ENCODE results near the gene TMEM138.

TMEM138 gene

GRCh38 chr11:61361741-61362541 lies at the start of gene TMEM138, which contains the start of gene CYB561A3:
Gene TMEM138, plus strand, starts transcription at chr11:61362374. Its CDS starts 2,017 bp downstream, at chr11:61364391.
Gene CYB561A3, minus strand, starts transcription at chr11:61361882. Its CDS starts 5,169 bp downstream, at chr11:61356713.
- DNase-seq: peak; percentile 69

DNA sequence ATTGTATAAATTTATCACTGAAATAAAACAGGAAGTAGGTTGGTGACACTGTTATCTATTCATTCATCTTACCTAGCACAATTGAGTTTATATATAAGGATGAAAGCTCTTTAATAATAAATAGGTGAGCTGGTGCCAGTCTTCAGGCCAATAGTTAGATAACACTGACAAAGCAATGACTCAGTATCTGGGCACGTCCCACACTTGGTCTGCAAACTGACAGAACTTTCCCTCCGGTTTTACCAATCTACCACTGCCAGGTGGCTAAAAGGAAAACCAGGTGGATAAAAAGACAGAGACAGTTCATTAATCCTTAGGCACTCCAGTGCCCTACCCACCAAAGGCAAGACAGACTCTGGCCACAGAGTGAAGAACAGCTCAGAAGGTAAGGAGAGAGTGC lies 46.9 kb upstream of the TMEM138 start:
- no peak for DNase-seq

GRCh38 chr11:61325649-61326414 lies 36.3 kb upstream of the TMEM138 start:
- DNase-seq: no peak

DNA sequence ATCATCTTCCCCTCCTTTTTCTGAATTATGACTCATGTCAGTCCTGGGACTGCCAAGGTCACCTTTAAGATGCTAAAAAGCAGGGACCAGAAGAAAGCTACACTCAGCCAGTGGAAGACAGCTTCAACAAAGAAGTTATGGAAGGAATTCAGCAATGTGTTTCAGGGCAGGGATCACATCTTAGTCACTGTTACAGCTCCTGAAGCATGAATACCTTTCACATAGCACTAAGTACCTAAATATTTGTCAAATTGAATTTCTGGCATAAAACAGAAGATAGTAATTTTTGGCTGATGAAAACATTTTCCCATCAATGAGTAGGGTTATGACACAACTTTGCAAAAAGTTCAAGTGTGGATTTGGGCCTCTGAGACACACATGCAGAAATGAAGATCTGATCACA lies 34.5 kb upstream of the TMEM138 start:
- DNase-seq: no peak

DNA sequence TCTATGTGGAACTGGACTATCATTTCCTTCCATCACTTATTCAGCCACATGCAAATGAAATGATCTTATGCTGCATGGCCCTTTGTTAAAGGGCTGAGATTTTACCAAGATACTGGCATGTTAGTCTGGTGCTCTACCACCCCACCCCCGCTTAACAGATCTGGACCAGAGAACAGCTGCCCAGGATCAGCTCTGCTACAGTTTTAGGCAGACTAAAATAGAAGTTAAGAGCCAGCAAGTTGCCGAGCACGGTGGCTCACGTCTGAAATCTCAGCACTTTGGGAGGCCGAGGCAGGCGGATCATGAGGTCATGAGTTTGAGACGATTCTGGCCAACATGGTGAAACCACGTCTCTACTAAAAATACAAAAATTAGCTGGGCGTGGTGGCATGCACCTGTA lies 33.8 kb upstream of the TMEM138 start:
- DNase-seq: no peak

DNA sequence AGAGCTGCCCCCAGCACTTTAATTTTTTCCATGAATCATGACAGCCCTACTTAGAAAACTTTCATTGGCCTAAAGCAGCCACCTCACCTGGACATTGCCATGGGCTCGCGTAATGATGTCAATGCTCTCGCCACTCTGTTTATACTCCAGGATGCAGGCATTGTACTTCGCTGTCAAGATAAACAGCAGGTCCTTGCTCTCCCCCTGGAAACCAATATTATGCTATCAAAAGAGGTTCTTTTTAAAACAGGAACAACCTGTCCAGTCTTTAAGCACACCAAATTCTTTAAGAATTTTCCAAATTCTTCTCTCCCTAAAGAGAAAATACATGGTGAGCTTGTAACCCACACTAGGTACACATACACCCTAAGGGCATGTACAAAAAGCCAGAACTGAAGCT lies 32.3 kb upstream of the TMEM138 start:
- DNase-seq: no peak

DNA sequence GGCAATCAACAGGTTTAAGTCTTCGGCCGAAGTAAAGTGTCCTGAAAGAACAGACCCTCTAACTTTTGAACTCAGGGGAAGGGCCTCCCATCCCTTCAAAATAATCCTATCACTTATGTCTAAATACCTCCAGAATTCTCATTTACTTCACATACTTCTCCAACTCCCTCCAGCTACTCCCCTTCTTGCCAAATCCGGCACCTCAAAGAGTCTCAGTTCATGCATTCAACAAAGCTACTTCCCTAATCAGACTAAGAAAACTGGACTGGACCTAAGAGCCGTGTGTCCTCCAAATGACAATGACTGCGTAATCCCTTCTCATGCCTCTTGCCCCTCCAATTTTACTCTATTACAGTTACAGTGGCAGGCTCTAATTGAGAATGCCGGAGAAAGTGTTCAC lies 30.5 kb upstream of the TMEM138 start:
- no peak for DNase-seq

DNA sequence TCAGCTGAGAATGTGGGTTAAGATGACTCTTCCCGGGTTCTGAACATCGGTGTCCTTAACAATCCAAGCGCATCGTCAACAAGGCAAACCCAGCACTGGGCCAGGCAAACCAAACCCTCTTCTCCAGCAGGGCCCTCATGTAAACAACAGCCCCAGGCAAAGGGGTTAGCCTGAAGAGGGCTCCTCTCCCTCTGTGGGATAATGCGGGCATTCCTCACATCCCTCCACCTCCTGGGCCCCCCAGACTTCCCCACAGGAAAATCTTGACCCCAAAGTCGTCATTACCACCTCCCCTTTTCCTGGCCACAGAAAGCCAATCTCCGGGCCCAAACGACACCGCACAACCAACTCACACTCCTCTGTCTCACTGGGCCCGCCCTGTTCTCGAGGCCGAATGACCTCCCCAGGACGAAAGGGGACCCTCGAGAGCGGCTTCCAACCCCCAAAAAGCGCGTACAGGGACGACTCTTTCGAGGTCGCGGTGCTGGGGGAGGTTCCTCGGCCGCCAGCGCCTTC lies 29.8 kb upstream of the TMEM138 start:
- DNase-seq: no peak

- peak; percentile 55 for DNase-seq
These were observed 29.2 kb upstream of the TMEM138 start, which contains the start of the genes DDB1 and TKFC for GRCh38 chr11:61332797-61333549. Gene DDB1, minus strand, starts transcription at chr11:61333105. Its CDS starts 137 bp downstream, at chr11:61332968. Gene TKFC, plus strand, starts transcription at chr11:61333228. Its CDS starts 1,501 bp downstream, at chr11:61334729.

GRCh38 chr11:61333550-61334433 lies 28.4 kb upstream of the TMEM138 start:
- DNase-seq: no peak

GRCh38 chr11:61334434-61335354 lies 27.5 kb upstream of the TMEM138 start:
- no peak for DNase-seq

DNA sequence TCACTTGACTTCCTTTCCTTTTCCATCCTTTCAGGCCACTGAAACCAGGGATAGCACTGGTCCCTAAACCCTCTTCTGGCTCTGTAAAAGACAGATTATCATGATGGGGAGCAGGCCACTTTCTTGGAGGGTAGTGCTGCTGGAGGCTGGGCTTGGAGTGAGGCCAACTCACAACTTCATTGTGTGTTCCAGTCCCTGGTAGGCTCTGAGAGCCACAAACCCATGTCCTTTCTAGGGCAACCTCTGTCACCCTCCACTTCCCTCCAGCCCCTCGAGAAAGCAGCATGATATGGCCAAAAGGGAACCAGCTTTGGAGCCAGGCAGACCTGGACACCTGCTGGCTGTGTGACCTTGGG lies 26.8 kb upstream of the TMEM138 start:
- DNase-seq: no peak

GRCh38 chr11:61336171-61336935 lies 25.8 kb upstream of the TMEM138 start:
- peak; percentile 25 for DNase-seq

DNA sequence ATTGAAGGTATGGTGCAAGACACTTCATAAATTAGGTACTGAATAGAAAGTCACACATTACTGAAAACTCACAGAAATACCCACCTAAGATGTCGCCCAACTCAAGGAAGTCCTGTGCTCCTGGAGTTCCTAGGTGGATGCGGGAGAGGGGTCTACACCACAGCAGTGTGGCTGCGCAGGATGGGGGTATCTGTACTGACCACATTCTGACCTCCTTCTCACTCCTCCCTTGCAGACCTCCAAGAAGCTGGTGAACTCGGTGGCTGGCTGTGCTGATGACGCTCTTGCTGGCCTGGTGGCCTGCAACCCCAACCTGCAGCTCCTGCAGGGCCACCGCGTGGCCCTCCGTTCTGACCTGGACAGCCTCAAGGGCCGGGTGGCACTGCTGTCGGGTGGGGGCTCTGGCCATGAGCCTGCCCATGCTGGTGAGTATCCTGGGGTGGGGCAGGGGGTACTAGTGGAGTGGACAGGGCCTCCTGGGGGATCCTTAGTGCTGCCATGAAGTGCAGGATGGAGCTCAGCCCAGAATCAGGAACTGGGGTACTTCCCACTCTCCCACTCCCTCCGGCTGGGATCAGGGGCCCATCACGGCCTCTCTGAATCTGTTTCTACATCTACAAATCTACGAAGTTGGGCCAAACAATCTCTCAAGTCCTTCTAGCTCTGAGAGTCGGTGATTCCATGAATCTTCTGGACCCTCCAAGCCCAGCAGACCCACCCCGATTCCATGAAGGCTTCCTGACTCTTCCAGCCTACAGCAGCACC lies 24.3 kb upstream of the TMEM138 start:
- DNase-seq: no peak

- no peak for DNase-seq
These were observed 23.2 kb upstream of the TMEM138 start for GRCh38 chr11:61338783-61339489.

DNA sequence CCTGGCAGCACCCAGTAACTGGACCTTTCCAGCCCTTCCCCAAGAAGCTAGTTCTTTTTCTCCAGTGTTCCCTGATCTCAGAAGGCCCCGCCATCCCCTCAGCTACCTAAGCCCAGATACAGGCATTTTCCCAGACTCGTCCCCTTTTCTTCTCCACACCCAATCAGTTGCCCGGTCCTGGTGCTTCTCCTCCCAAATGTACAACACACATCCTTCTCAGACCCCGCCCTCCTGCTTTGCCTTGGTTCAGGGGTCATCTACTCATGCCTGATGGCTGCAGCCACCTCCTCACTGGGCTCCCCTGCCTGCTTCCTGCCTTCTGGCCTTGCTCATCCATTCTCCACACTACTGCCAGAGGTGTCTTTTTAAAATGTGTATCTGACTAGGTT lies 22.7 kb upstream of the TMEM138 start:
- DNase-seq: no peak

- DNase-seq: no peak
These were observed 21.2 kb upstream of the TMEM138 start for GRCh38 chr11:61340979-61341378.

DNA sequence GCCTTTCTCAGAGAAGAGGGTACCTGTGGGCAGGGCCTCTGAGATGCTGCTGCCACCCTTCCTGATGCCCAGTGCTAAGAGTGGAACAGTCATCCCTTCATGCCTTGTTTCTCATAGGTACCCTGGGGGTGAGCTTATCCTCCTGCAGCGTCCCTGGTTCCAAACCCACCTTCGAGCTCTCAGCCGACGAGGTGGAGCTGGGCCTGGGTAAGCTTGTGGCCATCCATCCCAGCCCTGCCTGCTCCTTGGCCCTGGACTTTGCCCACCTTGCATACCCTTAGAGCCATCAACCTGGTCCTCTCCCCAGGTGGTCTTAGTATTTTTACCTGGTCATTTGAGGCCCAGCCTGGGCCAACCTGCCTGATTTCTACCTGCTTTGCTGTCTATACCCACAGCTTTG lies 20.5 kb upstream of the TMEM138 start:
- DNase-seq: no peak
